Measurements from ENCODE around the gene IKBKE. TPM values are rescaled to one million over a fixed set of nuclear protein-coding genes. Genes with fewer than 3 reads are reported as not detected.

Gene IKBKE
- total RNA-seq, 1 donor from 2014 or later = 6.3 TPM

GRCh38 chr1:206497363-206497762 is 27.1 kb downstream of the IKBKE start:
- Histone ChIP-seq H3K27ac (no peak overlapping the region), H3K4me3 (no peak overlapping the region), H3K9me3 (no peaks in the 10 kb centered on the region), H3K36me3 (no peaks in the 10 kb centered on the region), H3K4me1 (peaks cover 0 to 33% of the 10 kb centered on the region in 2 donors), H3K27me3 (no peaks in the 10 kb centered on the region)
- DNase-seq (ENCODE audit: low spot score in 2 of 2) = no peak
- intact Hi-C loops (cut with DNase I) = no loop called here
- no peak for TF ChIP-seq CTCF (IDR thresholded peaks at IDR 0.05)

GRCh38 chr1:206497774-206498173 is 27.5 kb downstream of the IKBKE start:
- intact Hi-C loops (cut with DNase I) = no loop called here
- no peak overlapping the region for H3K27ac ChIP-seq
- no peak overlapping the region for H3K4me3 ChIP-seq
- no peaks in the 10 kb centered on the region for H3K9me3 ChIP-seq
- no peaks in the 10 kb centered on the region for H3K36me3 ChIP-seq
- TF ChIP-seq CTCF (IDR thresholded peaks at IDR 0.05) = no peak
- peaks cover 0 to 36% of the 10 kb centered on the region in 2 donors for H3K4me1 ChIP-seq
- no peaks in the 10 kb centered on the region for H3K27me3 ChIP-seq
- DNase-seq (ENCODE audit: low spot score in 2 of 2) = no peak

DNA sequence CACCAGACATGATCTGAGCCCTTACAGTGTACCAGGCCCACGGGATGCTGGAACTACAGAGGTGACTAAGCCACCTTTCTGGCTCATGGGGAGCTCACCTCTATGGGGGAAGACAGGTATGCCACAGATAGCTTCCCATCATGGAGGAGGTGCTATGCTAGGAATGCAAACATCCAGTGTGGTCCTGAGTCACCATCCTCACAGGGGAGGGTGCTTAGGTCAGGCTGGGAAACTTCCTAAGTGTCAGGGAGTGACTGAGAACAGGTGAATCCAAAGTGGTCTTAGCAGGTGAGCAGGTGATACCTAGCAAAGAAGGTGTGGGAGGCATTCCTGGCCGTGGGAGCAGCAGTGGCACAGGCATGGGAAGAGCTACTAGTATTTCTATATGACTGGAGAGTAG is 28.4 kb downstream of the IKBKE start:
- no peaks in the 10 kb centered on the region for H3K36me3 ChIP-seq
- no peaks in the 10 kb centered on the region for H3K27me3 ChIP-seq
- peaks cover 0 to 41% of the 10 kb centered on the region in 2 donors for H3K4me1 ChIP-seq
- H3K4me3 ChIP-seq = no peak overlapping the region
- no peak for DNase-seq (ENCODE audit: low spot score in 2 of 2)
- H3K27ac ChIP-seq = no peak overlapping the region
- H3K9me3 ChIP-seq = no peaks in the 10 kb centered on the region
- intact Hi-C loops (cut with DNase I) = no loop called here
- TF ChIP-seq CTCF (IDR thresholded peaks at IDR 0.05) = no peak

DNA sequence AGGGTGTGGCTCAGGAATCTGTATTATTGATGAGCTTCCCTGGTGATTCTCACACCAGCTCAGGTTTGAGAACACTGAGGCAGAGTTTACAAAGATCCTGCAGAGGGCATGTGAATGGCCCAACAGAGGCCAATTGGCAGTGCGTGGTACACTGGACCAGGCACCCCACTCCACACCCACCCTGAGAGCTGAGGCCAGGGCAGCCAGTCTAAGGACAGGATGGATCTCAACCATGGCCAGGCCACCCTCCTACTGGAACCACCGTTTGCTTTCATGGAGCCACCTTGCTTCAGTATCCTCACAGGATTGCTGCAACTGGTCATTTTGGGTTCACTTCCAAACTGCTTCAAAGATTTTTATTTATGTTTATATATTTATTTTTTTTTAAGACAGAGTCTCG is 29.8 kb downstream of the IKBKE start:
- Histone ChIP-seq H3K9me3 (no peaks in the 10 kb centered on the region), H3K4me3 (no peak overlapping the region), H3K4me1 (peaks cover 0 to 54% of the 10 kb centered on the region in 2 donors), H3K27me3 (no peaks in the 10 kb centered on the region), H3K27ac (peak overlapping the region in 1 of 2 donors; percentile 88), H3K36me3 (no peaks in the 10 kb centered on the region)
- no peak for TF ChIP-seq CTCF (IDR thresholded peaks at IDR 0.05)
- intact Hi-C loops (cut with DNase I) = loop anchor here (5.0 to 10.0 kb wide), 4 partner anchors 222 to 1725 kb away; partner anchors contain the start of genes PFKFB2 and YOD1
- DNase-seq (ENCODE audit: low spot score in 2 of 2) = no peak

GRCh38 chr1:206501881-206502280 is 31.6 kb downstream of the IKBKE start:
- H3K9me3 ChIP-seq = no peaks in the 10 kb centered on the region
- no peak overlapping the region for H3K4me3 ChIP-seq
- H3K4me1 ChIP-seq = peaks cover 0 to 45% of the 10 kb centered on the region in 2 donors
- H3K27me3 ChIP-seq = no peaks in the 10 kb centered on the region
- peak overlapping the region; percentile 62 to 85 for H3K27ac ChIP-seq
- no peak for TF ChIP-seq CTCF (IDR thresholded peaks at IDR 0.05)
- no peaks in the 10 kb centered on the region for H3K36me3 ChIP-seq
- DNase-seq (ENCODE audit: low spot score in 2 of 2) = no peak
- intact Hi-C loops (cut with DNase I) = loop anchor here (5.0 to 10.0 kb wide), 4 partner anchors 220 to 1723 kb away; partner anchors contain the start of genes PFKFB2 and YOD1

DNA sequence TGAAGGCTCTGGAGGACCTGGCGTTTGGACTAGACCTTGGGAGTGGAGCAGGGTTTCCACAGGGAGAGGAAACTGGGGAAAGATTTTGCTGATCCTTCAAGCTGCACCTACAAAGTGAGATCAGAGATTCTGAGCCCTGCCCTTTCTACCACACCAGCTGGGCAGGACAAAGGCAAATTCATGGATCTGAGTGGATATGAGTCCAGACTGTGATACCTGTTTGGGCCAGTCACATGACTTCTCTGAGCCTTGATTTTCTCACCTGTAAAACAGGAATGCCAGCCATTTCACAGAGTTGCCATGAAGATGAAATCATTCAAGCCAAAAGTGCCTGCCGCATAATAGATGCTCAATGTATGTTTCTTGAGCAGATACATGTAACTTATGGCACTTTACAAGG is 32.1 kb downstream of the IKBKE start:
- Histone ChIP-seq H3K9me3 (no peaks in the 10 kb centered on the region), H3K27me3 (no peaks in the 10 kb centered on the region), H3K4me1 (peaks cover 0 to 48% of the 10 kb centered on the region in 2 donors), H3K36me3 (no peaks in the 10 kb centered on the region), H3K4me3 (no peak overlapping the region), H3K27ac (peak overlapping the region; percentile 62 to 85)
- intact Hi-C loops (cut with DNase I) = loop anchor here (5.0 to 10.0 kb wide), 4 partner anchors 220 to 1722 kb away; partner anchors contain the start of genes PFKFB2 and YOD1
- DNase-seq (ENCODE audit: low spot score in 2 of 2) = no peak
- no peak for TF ChIP-seq CTCF (IDR thresholded peaks at IDR 0.05)
